ENCODE data around the gene RAPGEF4. TPM values are rescaled to one million over a fixed set of nuclear protein-coding genes. Genes with fewer than 3 reads are reported as not detected.

RAPGEF4 gene
- polyA plus RNA-seq, 1 experiment, result 1.3 TPM

DNA sequence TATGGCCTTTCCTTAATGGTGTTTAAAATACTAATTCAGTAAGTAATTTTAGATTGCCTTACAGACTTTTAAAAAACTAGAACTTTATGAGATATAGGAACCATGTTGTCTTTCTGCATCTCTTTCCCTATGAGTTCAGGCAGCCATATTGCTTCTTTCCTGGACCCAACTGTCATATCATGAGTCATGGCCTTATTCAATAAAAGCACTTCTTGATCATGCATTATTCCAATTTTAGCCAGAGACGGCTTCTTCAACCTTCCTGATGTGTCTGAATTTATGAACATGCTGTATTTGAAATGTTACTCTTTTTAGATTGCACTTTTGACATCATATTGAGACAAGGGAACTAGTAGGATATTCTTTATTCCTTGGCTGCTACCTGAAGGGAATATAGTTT is 274.6 kb downstream of the RAPGEF4 start:
- TF ChIP-seq CTCF (IDR thresholded peaks at IDR 0.05; ENCODE audit: low read depth, low read length), result no peak
- Histone ChIP-seq H3K27me3 (ENCODE audit: control insufficient read depth, insufficient read depth, low read length) (no peaks in the 10 kb centered on the region), H3K4me3 (ENCODE audit: low read depth, low read length) (no peak overlapping the region), H3K27ac (ENCODE audit: low read depth, low read length) (no peak overlapping the region), H3K9me3 (ENCODE audit: control insufficient read depth, insufficient read depth, low read length) (no peaks in the 10 kb centered on the region)
- ChIA-PET CTCF (interaction anchor here (1.2 kb wide), 1 partner anchor 12 kb away, joined by 4 read pairs; no protein-coding TSS in a partner anchor), POLR2A (no interaction called here)
- DNase-seq (ENCODE audit: low read depth, low spot score), result no peak

DNA sequence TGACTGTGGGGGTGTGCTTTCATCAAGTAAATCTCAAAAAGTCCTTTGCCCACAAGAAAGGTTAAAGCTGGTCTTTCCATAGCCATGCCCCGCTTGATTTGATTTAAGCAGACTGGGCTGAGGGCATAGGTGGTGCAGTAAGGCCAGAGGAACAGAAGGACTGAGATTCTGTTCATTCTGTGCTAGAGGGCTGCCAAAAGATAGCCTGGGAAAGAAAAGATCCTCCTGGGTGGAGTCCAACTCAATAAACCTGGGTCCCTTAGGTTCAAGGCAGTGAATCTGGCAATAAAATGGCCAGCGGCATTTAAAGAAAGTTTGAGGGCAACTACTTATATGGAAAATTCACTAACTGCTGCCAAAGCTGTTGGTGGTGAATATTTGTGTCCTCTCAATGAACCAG is 280.8 kb downstream of the RAPGEF4 start:
- no peak for DNase-seq (ENCODE audit: low read depth, low spot score)
- no peak overlapping the region for H3K27ac ChIP-seq (ENCODE audit: low read depth, low read length)
- CTCF ChIA-PET, result interaction anchor here (1.0 to 3.6 kb wide), 6 partner anchors 8 to 210 kb away, joined by 3 to 34 read pairs (median 4); no protein-coding TSS in a partner anchor
- POLR2A ChIA-PET, result no interaction called here
- no peaks in the 10 kb centered on the region for H3K9me3 ChIP-seq (ENCODE audit: control insufficient read depth, insufficient read depth, low read length)
- no peaks in the 10 kb centered on the region for H3K27me3 ChIP-seq (ENCODE audit: control insufficient read depth, insufficient read depth, low read length)
- TF ChIP-seq CTCF (IDR thresholded peaks at IDR 0.05; ENCODE audit: low read depth, low read length), result no peak
- H3K4me3 ChIP-seq (ENCODE audit: low read depth, low read length), result no peak overlapping the region

GRCh38 chr2:173017646-173018420 is 282.2 kb downstream of the RAPGEF4 start:
- H3K27me3 ChIP-seq (ENCODE audit: control insufficient read depth, insufficient read depth, low read length), result no peaks in the 10 kb centered on the region
- CTCF ChIA-PET, result interaction anchor here (0.7 to 3.6 kb wide), 6 partner anchors 10 to 211 kb away, joined by 3 to 34 read pairs (median 4); no protein-coding TSS in a partner anchor
- POLR2A ChIA-PET, result no interaction called here
- no peak overlapping the region for H3K4me3 ChIP-seq (ENCODE audit: low read depth, low read length)
- H3K27ac ChIP-seq (ENCODE audit: low read depth, low read length), result no peak overlapping the region
- TF ChIP-seq CTCF (IDR thresholded peaks at IDR 0.05; ENCODE audit: low read depth, low read length), result no peak
- no peaks in the 10 kb centered on the region for H3K9me3 ChIP-seq (ENCODE audit: control insufficient read depth, insufficient read depth, low read length)
- no peak for DNase-seq (ENCODE audit: low read depth, low spot score)

GRCh38 chr2:173019755-173020154 is 284.1 kb downstream of the RAPGEF4 start:
- Histone ChIP-seq H3K4me3 (ENCODE audit: low read depth, low read length) (no peak overlapping the region), H3K27me3 (ENCODE audit: control insufficient read depth, insufficient read depth, low read length) (no peaks in the 10 kb centered on the region), H3K27ac (ENCODE audit: low read depth, low read length) (no peak overlapping the region), H3K9me3 (ENCODE audit: control insufficient read depth, insufficient read depth, low read length) (no peaks in the 10 kb centered on the region)
- DNase-seq (ENCODE audit: low read depth, low spot score), result no peak
- POLR2A ChIA-PET, result no interaction called here
- CTCF ChIA-PET, result interaction anchor here (0.9 to 9.9 kb wide), 4 partner anchors 8 to 214 kb away, joined by 3 to 97 read pairs (median 20); no protein-coding TSS in a partner anchor
- TF ChIP-seq CTCF (IDR thresholded peaks at IDR 0.05; ENCODE audit: low read depth, low read length), result no peak

- Histone ChIP-seq H3K9me3 (ENCODE audit: control insufficient read depth, insufficient read depth, low read length) (no peaks in the 10 kb centered on the region), H3K27me3 (ENCODE audit: control insufficient read depth, insufficient read depth, low read length) (no peaks in the 10 kb centered on the region), H3K27ac (ENCODE audit: low read depth, low read length) (no peak overlapping the region), H3K4me3 (ENCODE audit: low read depth, low read length) (no peak overlapping the region)
- ChIA-PET POLR2A (no interaction called here), CTCF (interaction anchor here (0.6 to 9.9 kb wide), 22 partner anchors 11 to 427 kb away, joined by 3 to 97 read pairs (median 4); no protein-coding TSS in a partner anchor)
- TF ChIP-seq CTCF (IDR thresholded peaks at IDR 0.05; ENCODE audit: low read depth, low read length), result peak; percentile 61
- no peak for DNase-seq (ENCODE audit: low read depth, low spot score)
Measured at GRCh38 chr2:173021939-173022371, 286.3 kb downstream of the RAPGEF4 start.
